ENCODE measurements around the gene XPO5.
"Not testable (repeated sequence)": the region's sequence is repeated elsewhere in the genome, so short reads cannot be mapped to it uniquely, and the experiment has no call there.

Gene XPO5

GRCh38 chr6:43584892-43585570 lies 9.2 kb upstream of the XPO5 start:
- no peak for DNase-seq (ENCODE audit: low read depth)

GRCh38 chr6:43582911-43583310 lies 7.1 kb upstream of the XPO5 start:
- DNase-seq (ENCODE audit: low read depth): no peak

GRCh38 chr6:43579171-43579570 lies 3.3 kb upstream of the XPO5 start:
- no peak for DNase-seq (ENCODE audit: low read depth)

GRCh38 chr6:43578748-43579147 lies 2.9 kb upstream of the XPO5 start:
- no peak for DNase-seq (ENCODE audit: low read depth)

GRCh38 chr6:43575105-43575771 lies 600 bp downstream of the XPO5 start:
- no peak for DNase-seq (ENCODE audit: low read depth)

- DNase-seq (ENCODE audit: low read depth): no peak
Measured at GRCh38 chr6:43572015-43572414, 3.8 kb downstream of the XPO5 start.

GRCh38 chr6:43570876-43571441 lies 4.9 kb downstream of the XPO5 start:
- DNase-seq (ENCODE audit: low read depth): no peak

GRCh38 chr6:43559328-43559727 lies 16.5 kb downstream of the XPO5 start:
- no peak for DNase-seq (ENCODE audit: low read depth)

- not testable (repeated sequence) for DNase-seq (ENCODE audit: low read depth)
Measured at GRCh38 chr6:43557620-43558019, 18.2 kb downstream of the XPO5 start.

- DNase-seq (ENCODE audit: low read depth): no peak
Measured at GRCh38 chr6:43547222-43547621, 28.6 kb downstream of the XPO5 start.

- no peak for DNase-seq (ENCODE audit: low read depth)
Measured at GRCh38 chr6:43544461-43544860, 31.4 kb downstream of the XPO5 start.

- no peak for DNase-seq (ENCODE audit: low read depth)
Measured at GRCh38 chr6:43541774-43542471, 33.9 kb downstream of the XPO5 start.

GRCh38 chr6:43540507-43540906 lies 35.3 kb downstream of the XPO5 start:
- DNase-seq (ENCODE audit: low read depth): no peak

GRCh38 chr6:43539409-43539808 lies 36.4 kb downstream of the XPO5 start:
- DNase-seq (ENCODE audit: low read depth): not testable (repeated sequence)

- not testable (repeated sequence) for DNase-seq (ENCODE audit: low read depth)
Measured at GRCh38 chr6:43538986-43539385, 36.9 kb downstream of the XPO5 start.

- no peak for DNase-seq (ENCODE audit: low read depth)
Measured at GRCh38 chr6:43532201-43532600, 43.6 kb downstream of the XPO5 start.

- DNase-seq (ENCODE audit: low read depth): no peak
Measured at GRCh38 chr6:43524483-43524961, 51.3 kb downstream of the XPO5 start.

- DNase-seq (ENCODE audit: low read depth): no peak
Measured at GRCh38 chr6:43523284-43523683, 52.6 kb downstream of the XPO5 start.

GRCh38 chr6:43522547-43523261 lies 53.1 kb downstream of the XPO5 start:
- no peak for DNase-seq (ENCODE audit: low read depth)

GRCh38 chr6:43521836-43522235 lies 54.0 kb downstream of the XPO5 start:
- no peak for DNase-seq (ENCODE audit: low read depth)

- DNase-seq (ENCODE audit: low read depth): no peak
Measured at GRCh38 chr6:43520097-43520496, 55.7 kb downstream of the XPO5 start.

Measured in activated T-cell treated with anti-CD3 and anti-CD28 coated beads for 1 hour (primary cell).